Measurements from ENCODE around the gene GTPBP6. TPM values are rescaled to one million over a fixed set of nuclear protein-coding genes. Genes with fewer than 3 reads are reported as not detected.
"Not testable (repeated sequence)": the region's sequence is repeated elsewhere in the genome, so short reads cannot be mapped to it uniquely, and the experiment has no call there.

GTPBP6 gene
- total RNA-seq, 1 experiment from 2014 or later = 72.4 TPM

- Histone ChIP-seq H3K36me3 (ENCODE audit: control insufficient read depth, insufficient read depth, low read length) (no peaks in the 10 kb centered on the region), H3K9me3 (peaks cover 10% of the 10 kb centered on the region; the same call in 1 of the 2 replicates), H3K27me3 (replicated peaks; ENCODE audit: control insufficient read depth, insufficient read depth, low read length) (no peaks in the 10 kb centered on the region), H3K4me1 (no peaks in the 10 kb centered on the region), H3K4me3 (ENCODE audit: low read depth, low read length) (no peak overlapping the region)
- intact Hi-C loops (cut with micrococcal nuclease; ENCODE audit: unreplicated experiment) = no loop called here
- peaks cover 50% of the 10 kb centered on the region for H3K36me3 Mint-ChIP-seq (ENCODE audit: insufficient read depth, unreplicated experiment)
- DNase-seq = no peak
- H3K4me3 Mint-ChIP-seq (ENCODE audit: unreplicated experiment) = no peak overlapping the region
- POLR2A ChIA-PET = no interaction called here
- TF ChIP-seq, protein P1, sequence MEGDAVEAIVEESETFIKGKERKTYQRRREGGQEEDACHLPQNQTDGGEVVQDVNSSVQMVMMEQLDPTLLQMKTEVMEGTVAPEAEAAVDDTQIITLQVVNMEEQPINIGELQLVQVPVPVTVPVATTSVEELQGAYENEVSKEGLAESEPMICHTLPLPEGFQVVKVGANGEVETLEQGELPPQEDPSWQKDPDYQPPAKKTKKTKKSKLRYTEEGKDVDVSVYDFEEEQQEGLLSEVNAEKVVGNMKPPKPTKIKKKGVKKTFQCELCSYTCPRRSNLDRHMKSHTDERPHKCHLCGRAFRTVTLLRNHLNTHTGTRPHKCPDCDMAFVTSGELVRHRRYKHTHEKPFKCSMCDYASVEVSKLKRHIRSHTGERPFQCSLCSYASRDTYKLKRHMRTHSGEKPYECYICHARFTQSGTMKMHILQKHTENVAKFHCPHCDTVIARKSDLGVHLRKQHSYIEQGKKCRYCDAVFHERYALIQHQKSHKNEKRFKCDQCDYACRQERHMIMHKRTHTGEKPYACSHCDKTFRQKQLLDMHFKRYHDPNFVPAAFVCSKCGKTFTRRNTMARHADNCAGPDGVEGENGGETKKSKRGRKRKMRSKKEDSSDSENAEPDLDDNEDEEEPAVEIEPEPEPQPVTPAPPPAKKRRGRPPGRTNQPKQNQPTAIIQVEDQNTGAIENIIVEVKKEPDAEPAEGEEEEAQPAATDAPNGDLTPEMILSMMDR (IDR thresholded peaks at IDR 0.05; ENCODE audit: insufficient read depth in 1 of 2, low read depth in 1 of 2, low read length in 1 of 2, severe bottlenecking in 1 of 2, unreplicated experiment in 1 of 2) = no peak
- H3K27ac Mint-ChIP-seq (ENCODE audit: unreplicated experiment) = no peak overlapping the region
- no peaks in the 10 kb centered on the region for H3K27me3 Mint-ChIP-seq (ENCODE audit: insufficient read depth, unreplicated experiment)
- H3K9me3 Mint-ChIP-seq (ENCODE audit: unreplicated experiment) = no peaks in the 10 kb centered on the region
- no TSS peak for BruUV-seq (replicated peaks)
- CTCF ChIA-PET = no interaction called here
- H3K4me1 Mint-ChIP-seq (ENCODE audit: low read depth, unreplicated experiment) = no peaks in the 10 kb centered on the region
These were observed 10.8 kb upstream of the GTPBP6 start for GRCh38 chrX:329291-329910.

- Mint-ChIP-seq H3K9me3 (ENCODE audit: unreplicated experiment) (no peaks in the 10 kb centered on the region), H3K4me1 (ENCODE audit: low read depth, unreplicated experiment) (peaks cover 7% of the 10 kb centered on the region), H3K27me3 (ENCODE audit: insufficient read depth, unreplicated experiment) (no peaks in the 10 kb centered on the region), H3K36me3 (ENCODE audit: insufficient read depth, unreplicated experiment) (peaks cover 53% of the 10 kb centered on the region), H3K4me3 (ENCODE audit: unreplicated experiment) (no peak overlapping the region), H3K27ac (ENCODE audit: unreplicated experiment) (no peak overlapping the region)
- ChIA-PET POLR2A (no interaction called here), CTCF (no interaction called here)
- no peak for DNase-seq
- Histone ChIP-seq H3K27me3 (replicated peaks; ENCODE audit: control insufficient read depth, insufficient read depth, low read length) (no peaks in the 10 kb centered on the region), H3K4me3 (ENCODE audit: low read depth, low read length) (no peak overlapping the region), H3K36me3 (ENCODE audit: control insufficient read depth, insufficient read depth, low read length) (no peaks in the 10 kb centered on the region), H3K4me1 (no peaks in the 10 kb centered on the region), H3K9me3 (peaks cover 10% of the 10 kb centered on the region; the same call in 1 of the 2 replicates)
- intact Hi-C loops (cut with micrococcal nuclease; ENCODE audit: unreplicated experiment) = no loop called here
- TF ChIP-seq, protein P1 (IDR thresholded peaks at IDR 0.05; ENCODE audit: insufficient read depth in 1 of 2, low read depth in 1 of 2, low read length in 1 of 2, severe bottlenecking in 1 of 2, unreplicated experiment in 1 of 2) = no peak
- no TSS peak for BruUV-seq (replicated peaks)
These were observed 9.1 kb upstream of the GTPBP6 start for GRCh38 chrX:327660-328126.

GRCh38 chrX:324664-325063 lies 6.1 kb upstream of the GTPBP6 start:
- DNase-seq; H3K4me1 ChIP-seq; intact Hi-C loops (cut with micrococcal nuclease; ENCODE audit: unreplicated experiment); BruUV-seq (replicated peaks); H3K27me3 Mint-ChIP-seq (ENCODE audit: insufficient read depth, unreplicated experiment); POLR2A ChIA-PET; CTCF ChIA-PET; H3K27ac Mint-ChIP-seq (ENCODE audit: unreplicated experiment); H3K4me1 Mint-ChIP-seq (ENCODE audit: low read depth, unreplicated experiment); H3K4me3 Mint-ChIP-seq (ENCODE audit: unreplicated experiment); H3K27me3 ChIP-seq (replicated peaks; ENCODE audit: control insufficient read depth, insufficient read depth, low read length); H3K9me3 Mint-ChIP-seq (ENCODE audit: unreplicated experiment); H3K9me3 ChIP-seq; H3K36me3 ChIP-seq (ENCODE audit: control insufficient read depth, insufficient read depth, low read length); H3K4me3 ChIP-seq (ENCODE audit: low read depth, low read length): not testable (repeated sequence)
- peaks cover 29% of the 10 kb centered on the region for H3K36me3 Mint-ChIP-seq (ENCODE audit: insufficient read depth, unreplicated experiment)

Data from Caco-2 (cell line).